ENCODE results near the gene SLC22A3. TPM values are rescaled to one million over a fixed set of nuclear protein-coding genes. Genes with fewer than 3 reads are reported as not detected.

SLC22A3 gene
- total RNA-seq, 1 experiment from 2014 or later: not detected

DNA sequence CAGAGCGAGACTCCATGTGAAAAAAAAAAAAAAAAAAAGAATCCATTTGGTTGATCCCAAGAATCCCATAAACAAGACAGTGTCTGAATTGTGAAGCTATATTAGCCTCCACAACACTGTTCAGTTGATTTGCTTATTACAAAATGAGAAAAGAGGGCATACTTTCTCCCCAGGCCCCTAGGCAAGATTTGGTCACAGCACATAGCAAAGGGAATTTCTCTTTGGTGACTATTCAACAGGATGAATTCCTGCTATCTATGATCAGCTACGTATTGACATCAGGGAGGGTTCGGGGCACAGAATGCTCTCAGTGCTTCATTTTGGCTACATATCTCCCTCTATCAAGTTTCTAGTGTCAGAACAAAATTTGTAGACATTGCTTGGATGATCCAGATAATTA, 20.2 kb upstream of the SLC22A3 start:
- no peaks in the 10 kb centered on the region for H3K36me3 ChIP-seq
- no peak overlapping the region for H3K4me3 ChIP-seq
- no peaks in the 10 kb centered on the region for H3K9me3 ChIP-seq (replicated peaks)
- H3K4me1 ChIP-seq: no peaks in the 10 kb centered on the region
- peaks cover 26% of the 10 kb centered on the region for H3K27me3 ChIP-seq
- DNase-seq: no peak
- H3K27ac ChIP-seq: no peak overlapping the region

DNA sequence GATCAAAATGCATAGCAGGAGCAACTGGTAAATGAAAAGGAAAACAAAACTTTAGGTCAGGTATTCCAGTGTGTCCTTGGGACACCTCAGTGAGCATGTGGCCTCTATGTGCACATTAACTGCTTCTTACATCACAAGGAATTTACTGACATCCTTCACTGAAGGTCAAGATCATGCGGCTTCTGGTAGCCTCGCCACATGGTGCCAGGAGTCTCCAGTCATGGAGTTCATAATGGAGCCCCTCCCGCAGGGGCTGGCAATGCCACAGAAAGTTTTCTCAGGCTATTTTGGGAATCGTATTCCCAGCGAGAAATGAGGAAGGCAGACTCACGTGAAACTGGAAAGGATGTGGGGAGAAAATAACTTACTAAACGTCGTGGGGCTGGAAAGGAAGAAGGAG, 19.7 kb upstream of the SLC22A3 start:
- no peaks in the 10 kb centered on the region for H3K36me3 ChIP-seq
- no peak overlapping the region for H3K4me3 ChIP-seq
- DNase-seq: no peak
- H3K9me3 ChIP-seq (replicated peaks): no peaks in the 10 kb centered on the region
- H3K27ac ChIP-seq: no peak overlapping the region
- H3K27me3 ChIP-seq: peaks cover 24% of the 10 kb centered on the region
- no peaks in the 10 kb centered on the region for H3K4me1 ChIP-seq

- no peak overlapping the region for H3K4me3 ChIP-seq
- no peaks in the 10 kb centered on the region for H3K36me3 ChIP-seq
- H3K4me1 ChIP-seq: no peaks in the 10 kb centered on the region
- H3K27ac ChIP-seq: no peak overlapping the region
- no peaks in the 10 kb centered on the region for H3K9me3 ChIP-seq (replicated peaks)
- H3K27me3 ChIP-seq: peaks cover 28% of the 10 kb centered on the region
- no peak for DNase-seq
Measured at GRCh38 chr6:160329188-160329587, 19.0 kb upstream of the SLC22A3 start.

- Histone ChIP-seq H3K27ac (no peak overlapping the region), H3K36me3 (no peaks in the 10 kb centered on the region), H3K27me3 (peaks cover 28% of the 10 kb centered on the region), H3K9me3 (replicated peaks) (no peaks in the 10 kb centered on the region), H3K4me3 (no peak overlapping the region), H3K4me1 (no peaks in the 10 kb centered on the region)
- no peak for DNase-seq
Measured at GRCh38 chr6:160330619-160331018, 17.6 kb upstream of the SLC22A3 start.

DNA sequence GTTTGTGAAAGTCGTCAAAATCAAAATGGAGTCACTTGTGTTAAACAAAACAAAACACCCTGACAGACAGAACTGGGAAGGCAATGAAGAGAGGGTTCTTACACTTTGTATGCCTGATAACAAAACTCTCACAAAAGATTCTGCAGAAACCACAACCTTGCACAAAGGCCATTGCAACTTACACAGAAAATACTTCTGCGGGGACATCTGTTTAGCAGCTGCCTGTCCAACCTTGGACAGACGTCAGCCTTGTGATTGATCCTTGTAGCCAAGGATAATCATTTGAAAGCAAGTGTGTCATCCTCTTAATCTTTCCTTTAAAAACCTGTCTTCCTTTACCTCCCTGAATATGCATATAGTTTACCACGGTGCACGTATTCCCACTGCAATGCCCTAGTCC, 17.0 kb upstream of the SLC22A3 start:
- no peaks in the 10 kb centered on the region for H3K36me3 ChIP-seq
- H3K4me3 ChIP-seq: no peak overlapping the region
- DNase-seq: no peak
- no peaks in the 10 kb centered on the region for H3K9me3 ChIP-seq (replicated peaks)
- H3K27ac ChIP-seq: no peak overlapping the region
- H3K4me1 ChIP-seq: no peaks in the 10 kb centered on the region
- H3K27me3 ChIP-seq: peaks cover 28% of the 10 kb centered on the region

DNA sequence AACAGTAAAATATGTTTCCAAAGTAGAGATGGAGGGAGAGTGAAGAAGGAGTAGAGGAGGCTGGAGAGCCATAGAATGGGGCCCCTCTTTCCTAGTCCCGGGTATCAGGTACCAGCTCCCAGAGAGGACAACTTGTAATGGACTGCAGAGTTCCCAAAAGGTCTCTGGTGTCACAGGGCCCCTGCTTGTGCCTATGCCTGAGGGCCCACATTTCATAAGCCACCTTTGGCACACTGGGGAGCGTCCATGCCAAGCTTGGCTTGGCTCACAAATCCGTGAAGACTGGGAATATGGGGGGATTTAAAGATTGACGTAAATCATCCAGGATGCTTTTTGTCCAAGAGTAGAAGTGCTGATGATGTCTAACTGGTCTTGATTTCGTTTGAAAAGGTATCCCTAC, 16.4 kb upstream of the SLC22A3 start:
- H3K27me3 ChIP-seq: peaks cover 28% of the 10 kb centered on the region
- no peak overlapping the region for H3K4me3 ChIP-seq
- no peaks in the 10 kb centered on the region for H3K36me3 ChIP-seq
- no peaks in the 10 kb centered on the region for H3K4me1 ChIP-seq
- H3K27ac ChIP-seq: no peak overlapping the region
- H3K9me3 ChIP-seq (replicated peaks): no peaks in the 10 kb centered on the region
- no peak for DNase-seq

GRCh38 chr6:160333101-160333500, 15.1 kb upstream of the SLC22A3 start:
- DNase-seq: no peak
- Histone ChIP-seq H3K27ac (no peak overlapping the region), H3K9me3 (replicated peaks) (no peaks in the 10 kb centered on the region), H3K36me3 (no peaks in the 10 kb centered on the region), H3K4me3 (no peak overlapping the region), H3K4me1 (no peaks in the 10 kb centered on the region), H3K27me3 (peaks cover 28% of the 10 kb centered on the region)

DNA sequence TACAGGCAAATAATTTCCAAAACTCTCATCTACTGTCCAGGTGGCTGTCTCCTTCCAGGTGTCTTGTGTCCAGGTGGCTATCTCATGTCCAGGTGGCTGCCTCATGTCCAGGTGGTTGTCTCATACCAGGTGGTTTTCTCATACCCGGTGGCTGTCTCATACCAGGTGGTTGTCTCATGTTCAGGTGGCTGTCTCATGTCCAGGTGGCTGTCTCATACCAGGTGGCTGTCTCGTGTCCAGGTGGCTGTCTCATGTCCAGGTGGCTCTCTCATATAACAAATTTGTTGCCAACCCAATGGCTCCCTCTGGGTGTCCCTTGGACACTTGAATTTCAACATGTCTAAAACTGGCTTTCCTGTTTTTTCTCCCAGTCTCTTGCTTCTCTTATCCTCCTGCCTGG, 14.3 kb upstream of the SLC22A3 start:
- DNase-seq: no peak
- Histone ChIP-seq H3K36me3 (no peaks in the 10 kb centered on the region), H3K4me3 (no peak overlapping the region), H3K27me3 (peaks cover 28% of the 10 kb centered on the region), H3K4me1 (no peaks in the 10 kb centered on the region), H3K9me3 (replicated peaks) (no peaks in the 10 kb centered on the region), H3K27ac (no peak overlapping the region)

GRCh38 chr6:160336200-160336599, 12.0 kb upstream of the SLC22A3 start:
- Histone ChIP-seq H3K36me3 (no peaks in the 10 kb centered on the region), H3K4me3 (no peak overlapping the region)

GRCh38 chr6:160337301-160337700, 10.9 kb upstream of the SLC22A3 start:
- no peak for DNase-seq
- peaks cover 17% of the 10 kb centered on the region for H3K27me3 ChIP-seq

More at GRCh38 chr6:160336200-160336599, 12.0 kb upstream of the SLC22A3 start:
- H3K9me3 ChIP-seq (replicated peaks): no peaks in the 10 kb centered on the region
- H3K27ac ChIP-seq: no peak overlapping the region
- H3K4me1 ChIP-seq: no peaks in the 10 kb centered on the region
- peaks cover 20% of the 10 kb centered on the region for H3K27me3 ChIP-seq
- DNase-seq: no peak

DNA sequence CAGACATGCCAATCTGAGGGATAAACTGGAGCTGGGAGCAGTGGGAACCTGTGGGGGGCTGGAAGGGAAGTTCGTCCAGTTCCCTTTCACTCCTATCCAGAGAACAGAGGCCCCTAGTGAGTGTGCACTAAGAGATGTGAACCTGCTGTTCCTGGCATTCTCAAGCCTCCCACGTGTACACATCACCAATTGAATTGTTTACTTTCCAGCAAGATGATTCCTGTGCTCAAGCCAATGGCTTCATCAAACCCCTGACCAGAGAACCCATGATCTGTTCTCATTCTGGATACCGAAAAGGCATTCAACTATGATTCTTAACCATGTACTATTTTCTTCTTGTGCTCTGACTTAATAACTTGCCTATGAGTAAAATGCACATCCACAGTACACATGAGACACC, 10.2 kb upstream of the SLC22A3 start:
- Histone ChIP-seq H3K9me3 (replicated peaks) (no peaks in the 10 kb centered on the region), H3K27me3 (peaks cover 14% of the 10 kb centered on the region), H3K27ac (no peak overlapping the region), H3K36me3 (no peaks in the 10 kb centered on the region), H3K4me3 (no peak overlapping the region), H3K4me1 (no peaks in the 10 kb centered on the region)
- DNase-seq: no peak

More at GRCh38 chr6:160337301-160337700, 10.9 kb upstream of the SLC22A3 start:
- no peak overlapping the region for H3K27ac ChIP-seq
- no peaks in the 10 kb centered on the region for H3K9me3 ChIP-seq (replicated peaks)
- no peak overlapping the region for H3K4me3 ChIP-seq
- H3K36me3 ChIP-seq: no peaks in the 10 kb centered on the region
- no peaks in the 10 kb centered on the region for H3K4me1 ChIP-seq

DNA sequence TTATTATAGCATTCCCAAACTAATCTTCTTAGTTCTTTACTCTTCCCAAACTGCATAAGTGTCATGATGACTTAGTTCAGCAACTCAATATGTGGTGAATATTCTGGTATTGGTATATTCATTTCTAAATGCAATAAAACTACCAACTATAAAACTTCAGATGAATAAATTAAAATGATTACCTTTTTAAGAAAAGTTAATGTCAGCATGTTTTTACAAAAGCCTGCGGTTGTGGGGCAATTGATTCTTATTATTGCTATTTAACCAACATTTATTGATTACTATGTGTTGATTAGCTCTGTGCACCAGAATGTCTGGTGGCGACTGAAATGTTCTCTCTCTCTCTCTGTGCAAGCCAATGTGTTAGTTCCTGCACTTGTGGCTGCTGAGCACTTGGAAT, 5.0 kb upstream of the SLC22A3 start:
- Histone ChIP-seq H3K27me3 (peaks cover 8% of the 10 kb centered on the region; the same call in 1 of the 2 replicates), H3K36me3 (no peaks in the 10 kb centered on the region), H3K4me1 (no peaks in the 10 kb centered on the region), H3K9me3 (replicated peaks) (no peaks in the 10 kb centered on the region), H3K27ac (no peak overlapping the region), H3K4me3 (no peak overlapping the region)
- DNase-seq: no peak

- H3K4me1 ChIP-seq: no peaks in the 10 kb centered on the region
- no peak overlapping the region for H3K27ac ChIP-seq
- no peaks in the 10 kb centered on the region for H3K9me3 ChIP-seq (replicated peaks)
- DNase-seq: no peak
- H3K36me3 ChIP-seq: no peaks in the 10 kb centered on the region
- H3K27me3 ChIP-seq: peaks cover 8% of the 10 kb centered on the region; the same call in 1 of the 2 replicates
- no peak overlapping the region for H3K4me3 ChIP-seq
Measured at GRCh38 chr6:160344271-160344670, 3.9 kb upstream of the SLC22A3 start.

DNA sequence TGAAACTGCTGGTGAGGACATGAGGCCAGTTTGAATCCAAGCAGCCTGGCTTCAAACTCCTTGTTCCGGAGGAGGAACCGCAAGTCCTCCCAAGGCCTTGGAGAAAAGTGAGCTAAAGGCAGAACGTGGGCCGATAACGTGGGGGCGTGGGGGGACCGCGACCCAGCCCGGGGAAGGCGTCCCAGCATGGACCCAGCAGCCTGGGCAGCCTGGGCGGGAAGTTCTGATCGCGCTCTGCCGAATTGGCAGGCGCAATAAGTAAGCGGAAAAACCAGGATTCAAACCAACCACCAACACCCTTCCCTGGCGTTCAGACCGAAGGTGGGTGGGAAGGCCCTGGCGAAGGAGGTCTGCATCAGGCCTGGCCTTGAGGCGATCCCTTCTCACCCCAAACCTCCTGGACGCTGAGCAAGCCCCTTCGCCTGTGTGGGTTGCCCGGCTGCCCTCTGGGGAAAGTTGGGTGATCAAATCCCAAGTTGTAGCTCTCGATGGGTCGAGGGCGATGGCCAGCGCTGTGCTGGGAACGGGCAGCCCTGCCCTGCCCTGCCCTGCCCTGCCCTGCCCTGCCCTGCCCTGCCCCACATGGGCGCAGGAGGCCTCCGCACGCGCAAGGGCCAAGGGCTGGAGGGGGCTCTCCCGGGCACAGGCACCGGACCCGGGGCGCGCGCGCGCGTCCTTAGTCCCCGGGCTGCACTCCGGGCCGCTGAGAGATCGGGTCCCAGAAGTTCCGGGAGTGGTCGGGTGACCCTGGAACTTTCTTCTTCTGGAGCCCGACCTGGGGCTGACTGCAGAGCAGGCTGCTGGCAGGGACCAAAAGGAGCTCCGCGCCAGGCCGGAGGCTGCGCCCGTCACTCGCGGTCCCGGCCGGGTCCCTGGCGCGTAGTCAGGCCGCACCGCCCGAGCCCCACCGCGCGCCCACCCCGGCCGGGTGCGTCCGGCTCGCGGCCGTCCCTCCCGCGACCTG, 637 bp upstream of the SLC22A3 start:
- Histone ChIP-seq H3K9me3 (replicated peaks) (no peaks in the 10 kb centered on the region), H3K4me1 (no peaks in the 10 kb centered on the region), H3K27ac (no peak overlapping the region), H3K4me3 (no peak overlapping the region), H3K27me3 (peaks cover 6% of the 10 kb centered on the region), H3K36me3 (no peaks in the 10 kb centered on the region)
- DNase-seq: no peak

DNA sequence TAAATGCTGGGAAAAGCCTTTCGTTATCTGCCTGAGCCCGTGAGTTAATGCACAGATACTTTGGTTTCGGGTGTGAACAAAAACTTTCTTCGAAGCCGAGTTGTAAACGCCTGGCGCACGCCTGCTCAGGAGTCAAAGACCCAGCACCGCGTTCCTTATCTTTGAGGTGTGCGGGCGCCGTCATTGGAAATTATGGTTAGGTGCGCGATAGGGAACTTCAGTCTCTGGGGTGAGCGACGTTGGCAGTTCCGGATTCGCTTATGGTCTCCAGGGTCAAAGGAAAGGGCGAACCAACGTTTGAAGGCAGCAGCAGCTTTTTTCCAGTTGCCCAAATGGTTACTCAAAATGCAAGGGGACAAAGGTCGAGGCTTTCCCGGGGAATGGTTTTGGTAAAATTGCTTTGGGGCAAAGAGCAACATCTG, 853 bp downstream of the SLC22A3 start:
- no peak overlapping the region for H3K27ac ChIP-seq
- H3K4me3 ChIP-seq: no peak overlapping the region
- no peaks in the 10 kb centered on the region for H3K36me3 ChIP-seq
- DNase-seq: no peak
- H3K9me3 ChIP-seq (replicated peaks): no peaks in the 10 kb centered on the region
- H3K27me3 ChIP-seq: peaks cover 8% of the 10 kb centered on the region
- no peaks in the 10 kb centered on the region for H3K4me1 ChIP-seq
